ENCODE data around the gene HORMAD2. TPM values are rescaled to one million over a fixed set of nuclear protein-coding genes. Genes with fewer than 3 reads are reported as not detected.

Gene HORMAD2
- total RNA-seq, 6 experiments from 2014 or later, result not detected

DNA sequence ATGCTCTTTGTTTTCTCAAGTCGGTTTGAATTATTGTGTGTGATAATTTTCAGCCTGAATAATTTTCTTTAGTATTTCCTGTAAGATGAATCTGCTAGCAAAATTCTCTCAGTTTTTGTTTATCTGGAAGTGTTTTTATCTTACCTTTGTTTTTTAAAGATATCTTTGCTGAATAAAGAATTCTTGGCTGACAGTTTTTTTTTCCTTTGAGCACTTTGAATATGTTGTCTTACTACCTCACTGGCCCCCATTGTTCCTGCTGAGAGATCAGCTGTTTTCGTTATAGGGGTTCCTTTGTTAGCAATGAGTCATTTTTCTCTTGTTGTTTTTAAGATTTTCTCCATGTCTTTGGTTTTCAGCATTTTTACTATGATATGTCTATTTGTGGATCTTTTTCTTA, 63.0 kb downstream of the HORMAD2 start:
- H3K9me3 Mint-ChIP-seq, result peaks cover 11% of the 10 kb centered on the region; the same call in 1 of the 2 replicates
- H3K4me1 Mint-ChIP-seq (ENCODE audit: low read depth), result no peaks in the 10 kb centered on the region
- no peak overlapping the region for H3K27ac Mint-ChIP-seq
- TF ChIP-seq, protein P1, sequence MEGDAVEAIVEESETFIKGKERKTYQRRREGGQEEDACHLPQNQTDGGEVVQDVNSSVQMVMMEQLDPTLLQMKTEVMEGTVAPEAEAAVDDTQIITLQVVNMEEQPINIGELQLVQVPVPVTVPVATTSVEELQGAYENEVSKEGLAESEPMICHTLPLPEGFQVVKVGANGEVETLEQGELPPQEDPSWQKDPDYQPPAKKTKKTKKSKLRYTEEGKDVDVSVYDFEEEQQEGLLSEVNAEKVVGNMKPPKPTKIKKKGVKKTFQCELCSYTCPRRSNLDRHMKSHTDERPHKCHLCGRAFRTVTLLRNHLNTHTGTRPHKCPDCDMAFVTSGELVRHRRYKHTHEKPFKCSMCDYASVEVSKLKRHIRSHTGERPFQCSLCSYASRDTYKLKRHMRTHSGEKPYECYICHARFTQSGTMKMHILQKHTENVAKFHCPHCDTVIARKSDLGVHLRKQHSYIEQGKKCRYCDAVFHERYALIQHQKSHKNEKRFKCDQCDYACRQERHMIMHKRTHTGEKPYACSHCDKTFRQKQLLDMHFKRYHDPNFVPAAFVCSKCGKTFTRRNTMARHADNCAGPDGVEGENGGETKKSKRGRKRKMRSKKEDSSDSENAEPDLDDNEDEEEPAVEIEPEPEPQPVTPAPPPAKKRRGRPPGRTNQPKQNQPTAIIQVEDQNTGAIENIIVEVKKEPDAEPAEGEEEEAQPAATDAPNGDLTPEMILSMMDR (IDR thresholded peaks at IDR 0.05), result no peak
- no peak overlapping the region for H3K4me3 Mint-ChIP-seq
- H3K36me3 Mint-ChIP-seq (ENCODE audit: low read depth), result no peaks in the 10 kb centered on the region
- peaks cover 43% of the 10 kb centered on the region for H3K27me3 Mint-ChIP-seq (ENCODE audit: insufficient read depth)
- DNase-seq, result no peak

DNA sequence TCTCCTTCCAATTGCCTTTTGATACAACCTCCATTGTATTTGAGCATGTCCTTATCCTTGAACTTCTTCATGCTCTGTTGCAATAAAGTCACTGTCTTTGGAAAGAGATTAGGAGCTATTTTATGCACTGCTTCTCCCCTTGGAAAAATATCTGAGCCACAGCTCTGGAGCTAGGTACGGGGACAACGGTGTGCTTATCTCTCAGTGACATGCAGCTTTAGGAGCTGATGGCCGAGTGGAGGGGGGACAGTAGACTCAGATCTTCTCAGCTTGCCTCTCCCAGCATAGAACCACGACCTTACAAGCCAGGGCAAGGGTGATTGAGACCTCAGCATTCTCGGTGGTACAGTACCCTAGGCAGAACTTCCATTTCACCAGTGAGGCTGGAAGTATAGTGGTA, 64.1 kb downstream of the HORMAD2 start:
- Mint-ChIP-seq H3K27me3 (ENCODE audit: insufficient read depth) (peaks cover 48% of the 10 kb centered on the region), H3K9me3 (peaks cover 11% of the 10 kb centered on the region; the same call in 1 of the 2 replicates), H3K4me1 (ENCODE audit: low read depth) (no peaks in the 10 kb centered on the region), H3K27ac (no peak overlapping the region), H3K4me3 (no peak overlapping the region), H3K36me3 (ENCODE audit: low read depth) (no peaks in the 10 kb centered on the region)
- TF ChIP-seq, protein P1 (IDR thresholded peaks at IDR 0.05), result no peak
- DNase-seq, result no peak

DNA sequence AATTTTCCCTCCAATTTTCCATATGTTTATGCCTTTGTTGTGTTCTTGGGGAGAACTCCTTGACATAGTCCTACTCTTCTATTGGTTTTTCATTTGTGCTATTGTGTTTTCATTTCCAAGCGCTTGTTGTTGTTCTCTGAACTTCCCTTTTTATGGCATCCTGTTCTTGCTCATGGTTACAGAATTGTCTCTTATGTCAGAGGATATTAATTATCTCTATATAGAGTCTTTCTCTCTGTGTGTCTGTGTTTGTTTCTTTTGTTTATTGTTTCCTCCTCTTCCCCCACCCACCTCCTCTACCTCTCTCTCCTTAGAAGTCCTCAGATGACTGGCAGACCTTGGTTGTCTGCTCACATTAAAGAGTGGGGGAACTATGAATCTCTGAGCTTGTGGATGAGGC, 69.9 kb downstream of the HORMAD2 start:
- Mint-ChIP-seq H3K27ac (no peak overlapping the region), H3K4me1 (ENCODE audit: low read depth) (no peaks in the 10 kb centered on the region)

DNA sequence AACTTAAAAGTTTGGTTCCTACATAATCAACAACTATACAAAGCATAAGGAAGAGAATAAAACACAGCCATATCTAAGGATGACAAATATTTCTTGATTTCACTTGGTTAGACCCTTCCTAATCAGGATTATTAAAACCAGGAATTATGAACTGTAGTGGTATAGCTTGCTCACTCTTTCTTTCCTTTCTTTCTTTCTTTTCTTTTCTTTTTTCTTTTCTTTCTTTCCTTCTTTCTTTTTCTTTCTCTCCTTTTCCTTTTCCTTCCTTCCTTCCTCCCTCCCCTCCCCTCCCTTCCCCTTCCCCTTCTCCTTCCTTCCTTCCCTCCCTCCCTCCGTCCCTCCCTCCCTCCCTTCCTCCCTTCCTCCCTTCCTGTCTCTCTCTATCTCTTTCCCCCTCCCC, 78.0 kb downstream of the HORMAD2 start:
- Mint-ChIP-seq H3K27ac (no peak overlapping the region), H3K9me3 (no peaks in the 10 kb centered on the region), H3K27me3 (ENCODE audit: insufficient read depth) (peaks cover 22% of the 10 kb centered on the region), H3K4me3 (no peak overlapping the region), H3K4me1 (ENCODE audit: low read depth) (no peaks in the 10 kb centered on the region), H3K36me3 (ENCODE audit: low read depth) (no peaks in the 10 kb centered on the region)
- no peak for DNase-seq
- TF ChIP-seq, protein P1 (IDR thresholded peaks at IDR 0.05), result no peak

More for the DNA sequence above, 69.9 kb downstream of the HORMAD2 start:
- no peak for DNase-seq
- Mint-ChIP-seq H3K4me3 (no peak overlapping the region), H3K36me3 (ENCODE audit: low read depth) (no peaks in the 10 kb centered on the region), H3K9me3 (no peaks in the 10 kb centered on the region; the same call in 1 of the 2 replicates), H3K27me3 (ENCODE audit: insufficient read depth) (peaks cover 32% of the 10 kb centered on the region)
- TF ChIP-seq, protein P1 (IDR thresholded peaks at IDR 0.05), result no peak

DNA sequence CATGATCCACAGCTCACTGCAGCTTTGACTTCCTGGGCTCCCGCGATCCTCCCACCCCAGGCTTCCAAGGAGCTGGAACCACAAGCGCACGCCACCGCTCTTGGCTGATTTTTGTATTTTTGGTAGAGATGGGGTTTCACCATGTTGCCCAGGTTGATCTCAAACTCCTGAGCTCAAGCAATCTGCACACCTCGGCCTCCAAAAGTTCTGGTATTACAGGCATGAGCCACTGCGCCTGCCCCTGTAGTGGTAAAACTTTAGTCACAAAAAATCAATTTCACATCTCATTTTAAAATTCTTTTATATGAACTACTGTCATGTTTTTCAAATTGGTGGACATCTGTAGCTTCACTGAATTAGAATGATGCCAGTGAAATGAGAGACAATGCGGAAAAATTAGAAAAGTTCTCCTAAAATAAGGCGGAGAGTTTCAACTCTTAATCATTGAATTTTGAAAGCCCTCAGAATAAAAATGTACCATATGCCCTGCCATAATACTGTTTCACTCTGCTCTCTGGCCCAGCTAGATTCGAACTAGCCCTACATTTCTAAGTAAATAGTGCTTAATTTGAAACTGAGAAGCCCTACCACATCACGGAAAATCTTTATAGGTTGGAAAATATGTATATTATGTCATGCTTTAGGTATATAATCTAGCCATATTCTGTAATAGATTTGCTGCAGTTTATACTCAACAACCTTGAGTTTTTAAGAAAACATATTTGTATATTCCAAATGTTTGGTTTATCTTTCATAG, 78.7 kb downstream of the HORMAD2 start:
- DNase-seq, result no peak
- Mint-ChIP-seq H3K4me1 (ENCODE audit: low read depth) (no peaks in the 10 kb centered on the region), H3K36me3 (ENCODE audit: low read depth) (no peaks in the 10 kb centered on the region), H3K27ac (no peak overlapping the region), H3K4me3 (no peak overlapping the region), H3K27me3 (ENCODE audit: insufficient read depth) (peaks cover 22% of the 10 kb centered on the region), H3K9me3 (no peaks in the 10 kb centered on the region)
- TF ChIP-seq, protein P1 (IDR thresholded peaks at IDR 0.05), result no peak

Data from HFFc6 (cell line).